Mesenchymal stem cell (in vitro differentiated cells and primary cell): Measurements from ENCODE around the gene DCAKD.

Experiments
- DNase-seq: peaks from one replicate; pipeline ENCODE4 v3.0.0-alpha.2; 2013
- H2AFZ ChIP-seq: one replicate; pipeline ENCODE4 v1.6.1; 2013; ENCODE audit warnings: low read depth, mild to moderate bottlenecking, control low read depth, inconsistent platforms, low read length, moderate library complexity
- H2AK5ac ChIP-seq: 2 replicates; pipeline ENCODE4 v1.6.1; 2013; ENCODE audit warnings: low read length, moderate library complexity, mild to moderate bottlenecking, inconsistent platforms; ENCODE audit not compliant: severe bottlenecking
- H2BK120ac ChIP-seq: one replicate; pipeline ENCODE4 v1.6.1; 2013; ENCODE audit warnings: low read depth, mild to moderate bottlenecking, inconsistent platforms, low read length, moderate library complexity
- H2BK12ac ChIP-seq, 2 experiments: one replicate each; pipeline ENCODE4 v1.6.1; 2013; ENCODE audit warnings: inconsistent platforms in 2 of 2, low read length in 2 of 2, mild to moderate bottlenecking in 2 of 2, moderate library complexity in 2 of 2, control low read depth in 1 of 2
- H2BK15ac ChIP-seq: one replicate; pipeline ENCODE4 v1.6.1; 2013; ENCODE audit warnings: mild to moderate bottlenecking, low read depth, inconsistent platforms; ENCODE audit not compliant: poor library complexity, severe bottlenecking
- H2BK5ac ChIP-seq: 2 replicates; pipeline ENCODE4 v1.6.1; 2013; ENCODE audit warnings: low read depth, mild to moderate bottlenecking, low read length, control low read depth, inconsistent platforms; ENCODE audit not compliant: poor library complexity, severe bottlenecking
- H3K14ac ChIP-seq, 2 experiments: one replicate each; pipeline ENCODE4 v1.6.1; 2013; ENCODE audit warnings: inconsistent platforms in 2 of 2, low read length in 2 of 2, control low read depth in 1 of 2, mild to moderate bottlenecking in 1 of 2, moderate library complexity in 1 of 2
- H3K18ac ChIP-seq, 2 experiments: one replicate each; pipeline ENCODE4 v1.6.1; 2013; ENCODE audit warnings: inconsistent platforms in 2 of 2, low read length in 2 of 2, control low read depth in 1 of 2, low read depth in 1 of 2, mild to moderate bottlenecking in 1 of 2
- H3K23ac ChIP-seq, 2 experiments: one replicate each; pipeline ENCODE4 v1.6.1; 2013; ENCODE audit warnings: inconsistent platforms in 2 of 2, low read length in 2 of 2, mild to moderate bottlenecking in 2 of 2, moderate library complexity in 2 of 2, control low read depth in 1 of 2
- H3K27ac ChIP-seq: 2 replicates; pipeline ENCODE4 v1.5.1; 2013; ENCODE audit warnings: mild to moderate bottlenecking, moderate library complexity, low read length, control low read depth, inconsistent platforms; ENCODE audit not compliant: poor library complexity, severe bottlenecking
- H3K27me3 ChIP-seq, 2 experiments: 2 replicates each; pipeline versions ENCODE4 v1.6.1 to v1.7.0; 2013; ENCODE audit warnings: low read length in 2 of 2, mild to moderate bottlenecking in 2 of 2, moderate library complexity in 2 of 2, control low read depth in 1 of 2, inconsistent platforms in 1 of 2; ENCODE audit not compliant: control insufficient read depth in 1 of 2, insufficient read depth in 1 of 2
- H3K36me3 ChIP-seq, 2 experiments: 2 replicates each; pipeline versions ENCODE4 v1.6.1 to v1.7.0; 2013; ENCODE audit warnings: low read length in 2 of 2, control low read depth in 1 of 2, inconsistent platforms in 1 of 2, low read depth in 1 of 2, mild to moderate bottlenecking in 1 of 2; ENCODE audit not compliant: insufficient read depth in 2 of 2, control insufficient read depth in 1 of 2
- H3K4ac ChIP-seq, 2 experiments: one replicate each; pipeline ENCODE4 v1.6.1; 2013; ENCODE audit warnings: inconsistent platforms in 2 of 2, low read length in 2 of 2, mild to moderate bottlenecking in 2 of 2, moderate library complexity in 2 of 2, control low read depth in 1 of 2, low read depth in 1 of 2
- H3K4me1 ChIP-seq: 2 replicates; pipeline ENCODE4 v1.6.1; 2013; ENCODE audit warnings: low read depth, low read length, control low read depth; ENCODE audit not compliant: control insufficient read depth, insufficient read depth
- H3K4me2 ChIP-seq: 2 replicates; pipeline ENCODE4 v1.6.1; 2013; ENCODE audit warnings: low read length, mild to moderate bottlenecking, inconsistent platforms; ENCODE audit not compliant: poor library complexity, severe bottlenecking
- H3K4me3 ChIP-seq, 2 experiments: 2 replicates each; pipeline versions ENCODE4 v1.5.1 to v1.7.0; 2013; ENCODE audit warnings: low read length in 2 of 2, mild to moderate bottlenecking in 2 of 2, control low read depth in 1 of 2, low read depth in 1 of 2; ENCODE audit not compliant: insufficient read depth in 1 of 2
- H3K79me1 ChIP-seq: replicated peaks from 2 replicates; pipeline ENCODE4 v1.6.1; 2013; ENCODE audit warnings: mild to moderate bottlenecking, control low read depth, low read length, inconsistent platforms; ENCODE audit not compliant: poor library complexity, severe bottlenecking
- H3K9ac ChIP-seq: 2 replicates; pipeline ENCODE4 v1.7.0; 2013; ENCODE audit warnings: mild to moderate bottlenecking, low read length, moderate library complexity
- H3K9me3 ChIP-seq: 2 replicates; pipeline ENCODE4 v1.7.0; 2013; ENCODE audit warnings: mild to moderate bottlenecking, low read length; ENCODE audit not compliant: control insufficient read depth
- H4K8ac ChIP-seq: one replicate; pipeline ENCODE4 v1.6.1; 2013; ENCODE audit warnings: inconsistent platforms, mild to moderate bottlenecking, low read length, moderate library complexity
- H4K91ac ChIP-seq: one replicate; pipeline ENCODE4 v1.6.1; 2013; ENCODE audit warnings: mild to moderate bottlenecking, low read length, inconsistent platforms
- WGBS: methylation state at CpG from one replicate; pipeline ENCODE4 v1.1.7; 2013; ENCODE audit warnings: mixed read lengths; 5-methylcytosine and 5-hydroxymethylcytosine counted together

Gene DCAKD

GRCh38 chr17:45013021-45013997 lies 38.1 kb downstream of the DCAKD start:
- no peaks in the 10 kb centered on the region for H3K36me3 ChIP-seq
- no peak overlapping the region for H2BK120ac ChIP-seq
- H2AK5ac ChIP-seq, result no peak overlapping the region
- H4K8ac ChIP-seq, result no peak overlapping the region
- H3K18ac ChIP-seq, result no peak overlapping the region
- DNase-seq, result no peak
- H3K23ac ChIP-seq, result no peak overlapping the region
- H2BK5ac ChIP-seq, result no peak overlapping the region
- 80% methylated on average over 17 of the region's 17 CpGs for WGBS
- peaks cover 2 to 6% of the 10 kb centered on the region in 2 experiments for H3K27me3 ChIP-seq
- H3K9ac ChIP-seq, result peak overlapping the region; percentile 59
- H4K91ac ChIP-seq, result no peak overlapping the region
- H2BK15ac ChIP-seq, result no peak overlapping the region
- H3K79me1 ChIP-seq, result no peaks in the 10 kb centered on the region
- no peak overlapping the region for H3K4me2 ChIP-seq
- no peak overlapping the region for H3K27ac ChIP-seq
- H3K4ac ChIP-seq, result no peak overlapping the region
- no peak overlapping the region for H2AFZ ChIP-seq
- no peak overlapping the region for H2BK12ac ChIP-seq
- peak overlapping the region in 1 of 2 experiments; percentile 32 for H3K4me3 ChIP-seq
- H3K9me3 ChIP-seq, result no peaks in the 10 kb centered on the region
- H3K14ac ChIP-seq, result no peak overlapping the region
- peaks cover 12% of the 10 kb centered on the region for H3K4me1 ChIP-seq

GRCh38 chr17:45011767-45012166 lies 39.7 kb downstream of the DCAKD start:
- H3K9ac ChIP-seq, result no peak overlapping the region
- H2BK12ac ChIP-seq, result no peak overlapping the region
- no peak overlapping the region for H3K23ac ChIP-seq
- no peak overlapping the region for H3K14ac ChIP-seq
- H3K4ac ChIP-seq, result no peak overlapping the region
- no peak overlapping the region for H2BK120ac ChIP-seq
- H3K27me3 ChIP-seq, result peaks cover 7 to 20% of the 10 kb centered on the region in 2 experiments
- H3K4me1 ChIP-seq, result peaks cover 12% of the 10 kb centered on the region
- no peak overlapping the region for H3K18ac ChIP-seq
- no peak overlapping the region for H2BK5ac ChIP-seq
- H3K4me3 ChIP-seq, result no peak overlapping the region
- no peaks in the 10 kb centered on the region for H3K79me1 ChIP-seq
- H4K8ac ChIP-seq, result no peak overlapping the region
- H3K4me2 ChIP-seq, result no peak overlapping the region
- no peak overlapping the region for H2AK5ac ChIP-seq
- 91% methylated on average over 1 of the region's 1 CpG for WGBS
- no peaks in the 10 kb centered on the region for H3K36me3 ChIP-seq
- H4K91ac ChIP-seq, result no peak overlapping the region
- no peak overlapping the region for H3K27ac ChIP-seq
- no peak overlapping the region for H2BK15ac ChIP-seq
- no peaks in the 10 kb centered on the region for H3K9me3 ChIP-seq
- H2AFZ ChIP-seq, result no peak overlapping the region
- no peak for DNase-seq

GRCh38 chr17:45009676-45010467 lies 41.6 kb downstream of the DCAKD start:
- H3K27ac ChIP-seq, result no peak overlapping the region
- H3K4me1 ChIP-seq, result peaks cover 10% of the 10 kb centered on the region
- no peak overlapping the region for H2AK5ac ChIP-seq
- no peak for DNase-seq
- H3K18ac ChIP-seq, result no peak overlapping the region
- H3K27me3 ChIP-seq, result peaks cover 16 to 30% of the 10 kb centered on the region in 2 experiments
- H3K9ac ChIP-seq, result no peak overlapping the region
- no peak overlapping the region for H4K91ac ChIP-seq
- no peak overlapping the region for H3K4me3 ChIP-seq
- H3K4me2 ChIP-seq, result no peak overlapping the region
- no peak overlapping the region for H2BK5ac ChIP-seq
- no peak overlapping the region for H2BK12ac ChIP-seq
- no peak overlapping the region for H3K4ac ChIP-seq
- no peaks in the 10 kb centered on the region for H3K79me1 ChIP-seq
- no peak overlapping the region for H2BK120ac ChIP-seq
- no peak overlapping the region for H3K14ac ChIP-seq
- H4K8ac ChIP-seq, result no peak overlapping the region
- H2BK15ac ChIP-seq, result no peak overlapping the region
- 89% methylated on average over 9 of the region's 13 CpGs for WGBS
- H3K36me3 ChIP-seq, result no peaks in the 10 kb centered on the region
- H2AFZ ChIP-seq, result no peak overlapping the region
- H3K23ac ChIP-seq, result no peak overlapping the region
- H3K9me3 ChIP-seq, result no peaks in the 10 kb centered on the region

- Histone ChIP-seq H4K91ac (no peak overlapping the region), H2BK5ac (no peak overlapping the region), H3K79me1 (no peaks in the 10 kb centered on the region), H3K4me3 (no peak overlapping the region), H3K9me3 (no peaks in the 10 kb centered on the region), H4K8ac (no peak overlapping the region), H2AK5ac (no peak overlapping the region), H3K4me1 (peaks cover 10% of the 10 kb centered on the region), H3K4me2 (no peak overlapping the region), H3K23ac (no peak overlapping the region), H3K27me3 (peaks cover 26 to 43% of the 10 kb centered on the region in 2 experiments), H3K27ac (no peak overlapping the region), H3K9ac (no peak overlapping the region), H3K36me3 (no peaks in the 10 kb centered on the region), H3K14ac (no peak overlapping the region), H3K18ac (no peak overlapping the region), H3K4ac (no peak overlapping the region), H2BK12ac (no peak overlapping the region), H2BK120ac (no peak overlapping the region), H2BK15ac (no peak overlapping the region), H2AFZ (no peak overlapping the region)
- no peak for DNase-seq
- 78% methylated on average over 10 of the region's 10 CpGs for WGBS
Observed at GRCh38 chr17:45008216-45008615, 43.2 kb downstream of the DCAKD start.
